Measurements from ENCODE around the gene PTPN11.

Gene PTPN11

DNA sequence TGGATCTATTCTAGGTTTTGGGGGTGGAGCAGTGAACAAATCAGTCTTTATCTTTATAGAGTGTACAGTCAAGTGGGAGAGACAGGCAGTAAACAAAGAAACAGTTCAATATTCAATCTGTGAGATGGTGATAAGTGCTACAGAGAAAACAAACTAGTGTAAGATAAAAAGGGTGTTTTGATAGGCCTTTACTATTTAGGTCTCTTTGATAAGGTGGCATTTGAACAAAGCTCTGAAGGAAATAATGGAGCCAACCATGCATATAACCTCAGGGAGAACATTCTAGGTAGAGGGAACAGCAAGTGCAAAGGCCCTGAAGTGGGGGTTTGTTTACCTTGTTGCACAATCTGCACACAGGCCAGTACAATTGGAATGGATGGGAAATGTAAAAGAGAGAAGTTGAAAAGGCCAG, 47.3 kb downstream of the PTPN11 start:
- Histone ChIP-seq H3K4me2 (no peak overlapping the region), H3K4me3 (no peak overlapping the region), H4K20me1 (peaks cover 29% of the 10 kb centered on the region), H3K4me1 (peaks cover 6% of the 10 kb centered on the region; the same call in 1 of the 2 replicates), H3K9me3 (no peaks in the 10 kb centered on the region), H3K36me3 (peaks cover 88% of the 10 kb centered on the region), H3K27me3 (no peaks in the 10 kb centered on the region), H3K9ac (no peak overlapping the region), H3K27ac (no peak overlapping the region)
- TF ChIP-seq Cebpa-rat (IDR thresholded peaks at IDR 0.05), result no peak

DNA sequence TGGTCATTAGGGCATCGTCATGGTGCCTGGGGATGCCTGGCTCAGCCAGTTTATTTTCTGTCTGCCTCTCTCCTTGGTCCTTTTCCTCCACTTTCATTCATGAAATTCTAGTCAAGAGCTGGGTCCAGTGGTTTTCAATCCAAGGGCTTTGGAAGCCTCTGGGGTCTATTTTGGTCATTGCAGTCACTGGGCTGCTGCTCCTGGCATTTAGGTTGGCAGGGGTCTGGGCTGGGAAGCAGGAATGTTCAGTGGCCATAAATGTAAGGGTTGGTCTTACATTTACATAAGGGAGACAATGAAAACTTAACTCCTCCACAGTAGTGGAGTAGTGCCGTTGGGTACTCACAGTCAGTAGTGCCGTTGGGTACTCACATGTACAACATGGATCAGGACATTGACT, 48.1 kb downstream of the PTPN11 start:
- H3K4me1 ChIP-seq, result peaks cover 6% of the 10 kb centered on the region; the same call in 1 of the 2 replicates
- peaks cover 29% of the 10 kb centered on the region for H4K20me1 ChIP-seq
- no peak overlapping the region for H3K4me3 ChIP-seq
- peaks cover 83% of the 10 kb centered on the region for H3K36me3 ChIP-seq
- H3K27me3 ChIP-seq, result no peaks in the 10 kb centered on the region
- H3K9me3 ChIP-seq, result no peaks in the 10 kb centered on the region
- TF ChIP-seq Cebpa-rat (IDR thresholded peaks at IDR 0.05), result no peak
- no peak overlapping the region for H3K9ac ChIP-seq
- H3K4me2 ChIP-seq, result no peak overlapping the region
- H3K27ac ChIP-seq, result no peak overlapping the region

DNA sequence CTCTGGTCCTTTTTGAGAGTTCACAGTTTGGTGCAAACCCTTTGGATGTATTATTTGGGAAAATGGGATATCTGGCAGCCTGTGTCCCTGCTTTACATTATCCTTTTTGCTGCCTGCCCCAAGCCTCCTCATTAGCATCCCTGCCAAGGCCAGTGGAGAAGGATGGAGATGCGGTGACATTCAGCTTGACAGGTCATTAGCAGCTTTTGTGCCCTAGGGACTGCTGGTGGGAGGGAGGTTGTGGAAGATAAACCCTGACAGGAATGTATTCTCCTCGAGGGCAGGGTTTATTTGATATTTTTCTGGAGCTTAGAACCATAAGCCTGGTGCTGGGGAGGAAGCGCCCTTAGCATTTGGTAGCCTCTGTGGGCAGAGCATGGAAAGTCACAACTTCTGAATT, 49.3 kb downstream of the PTPN11 start:
- Histone ChIP-seq H3K4me3 (no peak overlapping the region), H3K4me1 (peaks cover 6% of the 10 kb centered on the region; the same call in 1 of the 2 replicates), H3K27me3 (no peaks in the 10 kb centered on the region), H3K27ac (no peak overlapping the region), H3K4me2 (no peak overlapping the region), H3K9ac (no peak overlapping the region), H4K20me1 (peaks cover 29% of the 10 kb centered on the region), H3K36me3 (peaks cover 92% of the 10 kb centered on the region), H3K9me3 (no peaks in the 10 kb centered on the region)
- no peak for TF ChIP-seq Cebpa-rat (IDR thresholded peaks at IDR 0.05)

DNA sequence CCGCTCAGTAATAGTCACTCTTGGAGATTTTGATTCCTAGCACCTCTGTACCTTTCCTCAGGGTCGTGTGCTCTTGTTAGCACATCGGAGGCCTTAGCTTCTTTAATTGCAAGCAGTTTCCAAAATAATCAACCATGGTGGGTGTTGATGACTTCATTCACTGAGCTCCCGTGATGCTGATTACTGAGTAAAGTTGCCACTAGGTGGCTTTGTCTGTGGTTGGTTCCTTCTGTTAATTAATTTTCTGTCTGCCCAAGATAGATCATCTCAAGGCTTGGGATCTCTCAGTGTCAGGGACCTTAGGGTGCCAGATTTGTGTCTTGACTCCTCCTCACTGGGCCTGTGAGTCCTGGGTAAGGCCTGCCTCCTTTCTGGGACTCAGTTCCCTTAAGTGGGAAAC, 54.3 kb downstream of the PTPN11 start:
- Histone ChIP-seq H3K36me3 (peaks cover 92% of the 10 kb centered on the region), H3K4me1 (no peaks in the 10 kb centered on the region), H3K9ac (no peak overlapping the region), H4K20me1 (peaks cover 22% of the 10 kb centered on the region), H3K27me3 (no peaks in the 10 kb centered on the region), H3K27ac (no peak overlapping the region), H3K4me2 (no peak overlapping the region), H3K9me3 (no peaks in the 10 kb centered on the region), H3K4me3 (no peak overlapping the region)
- TF ChIP-seq Cebpa-rat (IDR thresholded peaks at IDR 0.05), result no peak

DNA sequence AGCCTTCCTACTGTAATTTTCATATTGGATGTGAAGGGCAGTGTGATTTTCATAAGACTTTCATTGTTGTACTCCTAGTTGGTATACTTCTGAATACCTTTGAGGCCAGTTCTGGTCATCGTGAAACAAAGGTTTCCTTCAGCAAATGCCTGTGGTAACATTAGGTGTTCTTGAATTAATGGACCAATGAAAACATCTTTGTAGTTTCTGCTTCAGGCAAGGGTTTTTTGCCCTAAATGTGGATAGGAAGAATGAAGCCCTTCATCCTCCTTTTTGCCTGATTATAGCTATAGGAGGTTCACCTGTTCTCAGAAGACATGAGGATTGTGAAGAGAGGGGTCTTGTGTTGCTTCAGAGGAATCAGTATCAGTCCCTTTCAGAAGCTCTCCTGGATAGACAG, 60.7 kb downstream of the PTPN11 start:
- Histone ChIP-seq H3K4me1 (no peaks in the 10 kb centered on the region), H3K9me3 (no peaks in the 10 kb centered on the region), H3K9ac (no peak overlapping the region), H3K27me3 (no peaks in the 10 kb centered on the region), H3K4me3 (no peak overlapping the region), H3K27ac (no peak overlapping the region), H3K4me2 (no peak overlapping the region), H3K36me3 (peaks cover 100% of the 10 kb centered on the region), H4K20me1 (peaks cover 7% of the 10 kb centered on the region; the same call in 1 of the 2 replicates)
- TF ChIP-seq Cebpa-rat (IDR thresholded peaks at IDR 0.05), result no peak

DNA sequence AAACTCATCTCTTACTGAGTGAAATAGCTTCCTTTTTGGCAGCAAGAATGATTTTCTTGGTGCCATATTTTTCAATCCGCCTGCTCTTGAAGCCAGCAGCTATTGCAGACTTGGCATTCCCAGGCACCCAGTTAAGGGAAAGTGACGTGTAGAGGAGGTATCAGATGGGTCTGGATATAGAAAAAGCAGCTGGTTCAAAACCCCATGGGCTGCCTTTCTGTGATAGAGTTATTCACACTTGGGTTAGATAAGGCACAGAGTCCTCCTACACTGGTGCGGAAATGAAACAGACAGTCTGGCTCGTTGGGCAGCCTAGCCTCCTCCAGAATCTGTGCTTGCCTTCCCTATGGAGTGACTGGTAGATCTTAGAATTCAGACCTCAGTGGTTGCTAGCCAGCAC, 62.2 kb downstream of the PTPN11 start:
- Histone ChIP-seq H3K36me3 (peaks cover 100% of the 10 kb centered on the region), H3K4me3 (no peak overlapping the region), H3K9me3 (no peaks in the 10 kb centered on the region), H4K20me1 (peaks cover 7% of the 10 kb centered on the region), H3K4me1 (no peaks in the 10 kb centered on the region), H3K27ac (no peak overlapping the region), H3K27me3 (no peaks in the 10 kb centered on the region), H3K4me2 (no peak overlapping the region), H3K9ac (no peak overlapping the region)
- no peak for TF ChIP-seq Cebpa-rat (IDR thresholded peaks at IDR 0.05)

DNA sequence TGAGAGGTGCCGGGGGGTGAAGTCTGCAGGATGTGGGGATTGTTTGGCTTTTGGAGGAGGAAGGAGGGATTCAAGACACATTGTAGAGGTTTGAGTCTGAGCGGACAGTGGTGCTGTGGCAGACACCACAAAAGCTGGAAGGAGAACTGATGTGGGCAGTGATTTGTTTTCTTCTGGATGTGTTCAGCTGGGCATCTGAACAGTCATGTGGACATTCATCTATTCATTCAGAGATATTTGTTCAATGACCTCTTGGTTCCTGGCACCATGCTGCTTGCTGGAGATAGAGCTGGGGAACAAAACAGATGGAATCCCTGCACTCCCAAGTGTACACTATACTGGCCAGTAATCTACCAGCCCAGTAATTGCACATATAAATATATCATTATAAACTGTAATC, 64.0 kb downstream of the PTPN11 start:
- Histone ChIP-seq H3K27ac (no peak overlapping the region), H3K4me1 (no peaks in the 10 kb centered on the region), H3K27me3 (no peaks in the 10 kb centered on the region), H3K9ac (no peak overlapping the region), H3K4me3 (no peak overlapping the region), H4K20me1 (peaks cover 7% of the 10 kb centered on the region), H3K36me3 (peaks cover 100% of the 10 kb centered on the region), H3K9me3 (no peaks in the 10 kb centered on the region), H3K4me2 (no peak overlapping the region)
- TF ChIP-seq Cebpa-rat (IDR thresholded peaks at IDR 0.05), result no peak

DNA sequence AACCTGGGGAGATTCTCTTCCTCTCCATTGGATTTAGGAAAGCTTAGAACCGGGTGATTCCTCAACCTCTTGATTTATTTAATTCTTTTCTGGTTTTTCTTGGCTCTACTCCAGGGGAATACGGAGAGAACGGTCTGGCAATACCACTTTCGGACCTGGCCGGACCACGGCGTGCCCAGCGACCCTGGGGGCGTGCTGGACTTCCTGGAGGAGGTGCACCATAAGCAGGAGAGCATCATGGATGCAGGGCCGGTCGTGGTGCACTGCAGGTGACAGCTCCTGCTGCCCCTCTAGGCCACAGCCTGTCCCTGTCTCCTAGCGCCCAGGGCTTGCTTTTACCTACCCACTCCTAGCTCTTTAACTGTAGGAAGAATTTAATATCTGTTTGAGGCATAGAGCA, 67.6 kb downstream of the PTPN11 start:
- Histone ChIP-seq H3K4me3 (no peak overlapping the region), H3K9me3 (no peaks in the 10 kb centered on the region), H3K4me2 (no peak overlapping the region), H3K27ac (no peak overlapping the region), H3K27me3 (no peaks in the 10 kb centered on the region), H4K20me1 (no peaks in the 10 kb centered on the region; the same call in 1 of the 2 replicates), H3K4me1 (no peaks in the 10 kb centered on the region), H3K36me3 (peaks cover 99% of the 10 kb centered on the region), H3K9ac (no peak overlapping the region)
- TF ChIP-seq Cebpa-rat (IDR thresholded peaks at IDR 0.05), result no peak

DNA sequence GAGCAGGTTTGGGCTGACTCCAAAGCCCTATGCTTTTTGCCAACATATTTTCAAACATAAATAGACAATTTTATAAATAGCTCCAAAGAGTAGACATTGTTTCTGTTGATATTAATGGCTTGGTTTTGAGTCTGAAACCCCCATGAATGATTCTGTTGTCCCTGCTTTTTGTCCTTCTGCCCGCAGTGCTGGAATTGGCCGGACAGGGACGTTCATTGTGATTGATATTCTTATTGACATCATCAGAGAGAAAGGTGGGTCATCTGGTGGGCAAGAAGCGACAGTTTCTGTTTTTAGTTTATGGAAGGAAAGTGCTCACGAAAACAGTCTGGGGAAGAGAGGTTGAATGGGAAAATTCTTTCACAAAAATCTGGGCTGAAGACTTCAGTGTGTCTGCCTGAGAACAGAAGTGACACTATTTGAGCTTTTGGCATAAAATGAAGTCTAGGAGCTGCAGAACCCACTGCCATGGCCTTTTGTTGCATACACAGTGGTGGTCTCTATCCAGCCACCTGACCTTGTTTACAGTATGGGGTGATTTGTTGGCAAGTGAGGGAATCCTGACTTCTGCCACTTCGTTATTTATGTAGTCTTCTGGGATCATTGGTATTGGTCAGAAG, 69.6 kb downstream of the PTPN11 start:
- Histone ChIP-seq H4K20me1 (no peaks in the 10 kb centered on the region; the same call in 1 of the 2 replicates), H3K9me3 (no peaks in the 10 kb centered on the region), H3K4me1 (no peaks in the 10 kb centered on the region), H3K27me3 (no peaks in the 10 kb centered on the region), H3K27ac (no peak overlapping the region), H3K4me2 (no peak overlapping the region), H3K36me3 (peaks cover 99% of the 10 kb centered on the region), H3K9ac (no peak overlapping the region), H3K4me3 (no peak overlapping the region)
- TF ChIP-seq Cebpa-rat (IDR thresholded peaks at IDR 0.05), result no peak

DNA sequence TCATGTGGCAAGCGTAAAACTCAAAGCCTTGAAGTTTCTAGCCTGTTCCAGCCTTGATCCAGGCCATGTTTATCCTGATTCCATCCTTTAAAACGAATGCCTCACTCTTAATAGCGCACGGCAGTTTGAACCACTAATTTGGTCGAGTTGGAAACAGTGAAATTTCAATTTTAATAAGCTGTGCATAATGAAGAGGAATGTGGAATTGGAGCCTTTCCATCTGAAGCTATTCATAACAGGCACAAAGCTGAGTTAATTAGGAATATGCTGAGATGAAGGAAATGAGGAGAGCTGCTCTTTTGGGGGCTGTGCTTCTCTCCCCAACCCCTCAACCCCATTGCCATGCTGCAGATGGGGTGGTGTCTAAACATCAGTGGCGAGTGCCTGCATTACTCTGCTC, 70.7 kb downstream of the PTPN11 start:
- no peaks in the 10 kb centered on the region for H3K27me3 ChIP-seq
- H3K9me3 ChIP-seq, result no peaks in the 10 kb centered on the region
- H3K4me2 ChIP-seq, result no peak overlapping the region
- H3K4me3 ChIP-seq, result no peak overlapping the region
- no peaks in the 10 kb centered on the region; the same call in 1 of the 2 replicates for H4K20me1 ChIP-seq
- H3K27ac ChIP-seq, result no peak overlapping the region
- no peak overlapping the region for H3K9ac ChIP-seq
- H3K4me1 ChIP-seq, result no peaks in the 10 kb centered on the region
- TF ChIP-seq Cebpa-rat (IDR thresholded peaks at IDR 0.05), result no peak
- H3K36me3 ChIP-seq, result peaks cover 99% of the 10 kb centered on the region

DNA sequence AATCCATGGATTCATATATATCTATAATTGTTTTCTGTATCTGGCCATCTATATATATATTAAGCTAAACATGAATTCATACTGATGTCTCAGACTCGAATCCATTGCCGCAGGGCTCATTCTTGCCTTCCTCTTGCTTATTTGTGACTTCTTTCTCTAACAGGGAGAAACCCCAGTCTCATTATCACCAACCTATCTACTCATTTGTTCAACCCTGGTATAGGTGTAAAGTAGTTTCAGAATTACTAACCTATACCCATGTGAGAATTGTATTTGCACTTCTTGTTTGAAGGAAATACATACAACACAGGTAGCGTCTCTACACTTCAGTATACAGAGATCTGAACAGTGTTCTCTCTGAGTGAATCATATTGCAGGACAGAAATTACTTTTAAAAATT, 77.7 kb downstream of the PTPN11 start:
- Histone ChIP-seq H3K36me3 (peaks cover 95% of the 10 kb centered on the region), H3K4me2 (no peak overlapping the region), H4K20me1 (no peaks in the 10 kb centered on the region), H3K9ac (no peak overlapping the region), H3K4me3 (no peak overlapping the region), H3K4me1 (no peaks in the 10 kb centered on the region), H3K27ac (no peak overlapping the region), H3K27me3 (no peaks in the 10 kb centered on the region), H3K9me3 (no peaks in the 10 kb centered on the region)
- TF ChIP-seq Cebpa-rat (IDR thresholded peaks at IDR 0.05), result no peak

Measured in BLaER1 (cell line).